Body of pancreas (tissue), 4 donors: Measurements from ENCODE around the gene HBB. TPM values are rescaled to one million over a fixed set of nuclear protein-coding genes. Genes with fewer than 3 reads are reported as not detected.

Experiments
- ATAC-seq: fragments of 150-250 bp; one replicate; pipeline ENCODE4 v1.9.1; 2016
- DNase-seq, 4 donors: peaks; one replicate each; pipeline ENCODE4 v3.0.0-alpha.2; 2019
- H3K27ac ChIP-seq, 4 donors: fragments of 200-600 bp; sonication (generic); 1 replicate in 3 of 4; 2 replicates in 1 of 4; pipeline versions ENCODE4 v1.5.1 to v1.6.1; 2016 to 2019; ENCODE audit warnings: mild to moderate bottlenecking in 1 of 4, mixed read lengths in 1 of 4, moderate library complexity in 1 of 4
- H3K27me3 ChIP-seq, 2 donors: fragments of 200-600 bp; sonication (generic); one replicate each; pipeline ENCODE4 v1.6.0; 2016; ENCODE audit warnings: mild to moderate bottlenecking in 1 of 2
- H3K36me3 ChIP-seq, 2 donors: fragments of 200-600 bp; sonication (generic); replicated peaks in 1 of 2; 2 replicates each; pipeline ENCODE4 v1.5.1; 2016; ENCODE audit warnings: low read depth in 2 of 2; ENCODE audit not compliant: insufficient read depth in 1 of 2
- H3K4me1 ChIP-seq: fragments of 200-600 bp; sonication (generic); one replicate; pipeline ENCODE4 v1.6.0; 2016
- H3K4me3 ChIP-seq, 2 donors: fragments of 200-600 bp; sonication (generic); 1 replicate in 1 of 2; 2 replicates in 1 of 2; pipeline ENCODE4 v1.5.1; 2016 to 2019
- H3K9me3 ChIP-seq, 3 donors: fragments of 200-600 bp; sonication (generic); 1 replicate in 2 of 3; 2 replicates in 1 of 3; pipeline ENCODE4 v1.5.1; 2016
- CTCF ChIP-seq, 7 experiments: fragments of 450-650 bp in 4 of 7; fragments of 200-600 bp in 3 of 7; sonication (generic) in 3 of 7; IDR thresholded peaks; one replicate each; pipeline ENCODE4 v1.5.1; 2016 to 2019; ENCODE audit warnings: antibody characterized with exemption in 7 of 7
- POLR2A ChIP-seq, 3 donors: fragments of 450-650 bp; IDR thresholded peaks; one replicate each; pipeline ENCODE4 v1.6.1; 2016; ENCODE audit warnings: antibody characterized with exemption in 3 of 3, mild to moderate bottlenecking in 2 of 3
- WGBS, 2 donors: methylation state at CpG; one replicate each; pipeline ENCODE4 v1.1.5; 2017; 5-methylcytosine and 5-hydroxymethylcytosine counted together
- intact Hi-C: fragments of 100-400 bp; cut with DNase I; formaldehyde crosslinking; loops from one replicate; pipeline ENCODE4 v1.15.1; 2023
- total RNA-seq, 2 donors: library from RNA; depleted of rRNA; stranded (reverse); fragments of >200 nt; gene quantifications; one replicate each; pipeline ENCODE4 v1.1.0, GENCODE V29; 2016

HBB gene
- total RNA-seq, 2 donors from 2014 or later: 13.0 TPM; not detected in 1

GRCh38 chr11:5229356-5229755 is 2.5 kb upstream of the HBB start:
- no peak overlapping the region for H3K4me3 ChIP-seq
- no peaks in the 10 kb centered on the region for H3K4me1 ChIP-seq
- H3K27me3 ChIP-seq: no peaks in the 10 kb centered on the region
- ATAC-seq (no peak), DNase-seq (no peak)
- no peaks in the 10 kb centered on the region for H3K9me3 ChIP-seq
- WGBS, 2 donors: 85 to 88% methylated on average over 1 of the region's 1 CpG
- no peak overlapping the region for H3K27ac ChIP-seq
- TF ChIP-seq POLR2A (IDR thresholded peaks at IDR 0.05) (no peak), CTCF (IDR thresholded peaks at IDR 0.05) (no peak)
- intact Hi-C loops: no loop called here
- no peaks in the 10 kb centered on the region for H3K36me3 ChIP-seq

GRCh38 chr11:5228124-5228523 is 1.3 kb upstream of the HBB start:
- WGBS, 2 donors: 50 to 53% methylated on average over 5 of the region's 5 CpGs

GRCh38 chr11:5227681-5228080 is 810 bp upstream of the HBB start:
- TF ChIP-seq CTCF (IDR thresholded peaks at IDR 0.05) (no peak), POLR2A (IDR thresholded peaks at IDR 0.05) (no peak)
- DNase-seq (no peak), ATAC-seq (no peak)
- H3K4me1 ChIP-seq: no peaks in the 10 kb centered on the region
- WGBS, 2 donors: 18 to 19% methylated on average over 1 of the region's 1 CpG
- no peaks in the 10 kb centered on the region for H3K27me3 ChIP-seq
- no peak overlapping the region for H3K4me3 ChIP-seq
- no peaks in the 10 kb centered on the region for H3K36me3 ChIP-seq
- intact Hi-C loops: no loop called here
- H3K9me3 ChIP-seq: no peaks in the 10 kb centered on the region
- H3K27ac ChIP-seq: no peak overlapping the region

More at GRCh38 chr11:5228124-5228523, 1.3 kb upstream of the HBB start:
- no peak for DNase-seq
- Histone ChIP-seq H3K27me3 (no peaks in the 10 kb centered on the region), H3K9me3 (no peaks in the 10 kb centered on the region), H3K27ac (no peak overlapping the region), H3K4me1 (no peaks in the 10 kb centered on the region), H3K4me3 (no peak overlapping the region), H3K36me3 (no peaks in the 10 kb centered on the region)
- TF ChIP-seq CTCF (IDR thresholded peaks at IDR 0.05) (no peak), POLR2A (IDR thresholded peaks at IDR 0.05) (no peak)
- intact Hi-C loops: no loop called here
- ATAC-seq: no peak

GRCh38 chr11:5225480-5225871 is 1.4 kb downstream of the HBB start:
- intact Hi-C loops: no loop called here
- no peak overlapping the region for H3K27ac ChIP-seq
- H3K27me3 ChIP-seq: no peaks in the 10 kb centered on the region
- H3K4me3 ChIP-seq: no peak overlapping the region
- ATAC-seq (no peak), DNase-seq (no peak)
- TF ChIP-seq POLR2A (IDR thresholded peaks at IDR 0.05) (no peak), CTCF (IDR thresholded peaks at IDR 0.05) (no peak)
- H3K4me1 ChIP-seq: no peaks in the 10 kb centered on the region
- 54 to 64% methylated on average over 2 of the region's 2 CpGs for WGBS, 2 donors
- no peaks in the 10 kb centered on the region for H3K36me3 ChIP-seq
- H3K9me3 ChIP-seq: no peaks in the 10 kb centered on the region
